Effector memory CD8-positive, alpha-beta T cell (primary cell): ENCODE data around the gene TRPV3.
A peak's percentile ranks its signal among the peaks of the same experiment; 100 is the strongest.
"Not testable (repeated sequence)": the region's sequence is repeated elsewhere in the genome, so short reads cannot be mapped to it uniquely, and the experiment has no call there.

Experiments used
- ATAC-seq: fragments of 150-1000 bp; cut with Tn5 transposase; replicated peaks from 2 replicates; pipeline ENCODE4 v1.10.0; 2021; ENCODE audit warnings: mild to moderate bottlenecking, moderate library complexity
- DNase-seq, 3 experiments: peaks; one replicate each; pipeline ENCODE4 v3.0.0; 2021
- H3K27ac Mint-ChIP-seq, 2 donors: one replicate each; pipeline ENCODE4 v1.8.0; 2022; ENCODE audit warnings: mild to moderate bottlenecking in 2 of 2, mixed read lengths in 2 of 2, moderate library complexity in 2 of 2
- H3K27me3 Mint-ChIP-seq, 2 donors: one replicate each; pipeline ENCODE4 v1.8.0; 2022; ENCODE audit warnings: mixed read lengths in 2 of 2
- H3K36me3 Mint-ChIP-seq: one replicate; pipeline ENCODE4 v1.8.0; 2022; ENCODE audit warnings: mild to moderate bottlenecking, moderate library complexity, mixed read lengths; ENCODE audit not compliant: insufficient read depth
- H3K4me1 Mint-ChIP-seq, 2 donors: one replicate each; pipeline ENCODE4 v1.8.0; 2022; ENCODE audit warnings: low read depth in 2 of 2, mixed read lengths in 2 of 2
- H3K4me3 Mint-ChIP-seq, 2 donors: one replicate each; pipeline ENCODE4 v1.8.0; 2022; ENCODE audit warnings: mild to moderate bottlenecking in 2 of 2, mixed read lengths in 2 of 2, moderate library complexity in 2 of 2
- H3K9me3 Mint-ChIP-seq, 2 donors: one replicate each; pipeline ENCODE4 v1.8.0; 2022; ENCODE audit warnings: mixed read lengths in 2 of 2

Gene TRPV3

DNA sequence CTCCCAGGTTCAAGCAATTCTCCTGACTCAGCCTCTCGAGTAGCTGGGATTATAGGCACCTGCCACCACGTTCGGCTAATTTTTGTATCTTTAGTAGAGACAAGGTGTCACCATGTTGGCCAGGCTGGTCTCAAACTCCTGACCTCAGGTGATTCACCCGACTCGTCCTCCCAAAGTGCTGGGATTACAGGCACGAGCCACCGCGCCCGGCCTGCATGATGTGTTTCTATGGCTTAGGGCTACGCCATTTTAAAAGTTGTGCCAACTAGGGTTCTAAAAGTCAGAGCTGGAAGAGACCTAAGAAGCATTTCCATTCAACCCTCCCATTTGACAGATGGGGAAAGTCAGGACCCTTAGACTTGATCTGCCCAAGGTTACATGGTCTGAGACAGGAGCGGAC lies 43.4 kb downstream of the TRPV3 start:
- not testable (repeated sequence) for H3K36me3 Mint-ChIP-seq, H3K4me3 Mint-ChIP-seq, H3K9me3 Mint-ChIP-seq, DNase-seq, ATAC-seq
- H3K27ac Mint-ChIP-seq = peak overlapping the region in 1 of 2 donors; percentile 84
- peaks cover 7 to 13% of the 10 kb centered on the region in 2 donors for H3K4me1 Mint-ChIP-seq
- peaks cover 10 to 33% of the 10 kb centered on the region in 2 donors for H3K27me3 Mint-ChIP-seq

DNA sequence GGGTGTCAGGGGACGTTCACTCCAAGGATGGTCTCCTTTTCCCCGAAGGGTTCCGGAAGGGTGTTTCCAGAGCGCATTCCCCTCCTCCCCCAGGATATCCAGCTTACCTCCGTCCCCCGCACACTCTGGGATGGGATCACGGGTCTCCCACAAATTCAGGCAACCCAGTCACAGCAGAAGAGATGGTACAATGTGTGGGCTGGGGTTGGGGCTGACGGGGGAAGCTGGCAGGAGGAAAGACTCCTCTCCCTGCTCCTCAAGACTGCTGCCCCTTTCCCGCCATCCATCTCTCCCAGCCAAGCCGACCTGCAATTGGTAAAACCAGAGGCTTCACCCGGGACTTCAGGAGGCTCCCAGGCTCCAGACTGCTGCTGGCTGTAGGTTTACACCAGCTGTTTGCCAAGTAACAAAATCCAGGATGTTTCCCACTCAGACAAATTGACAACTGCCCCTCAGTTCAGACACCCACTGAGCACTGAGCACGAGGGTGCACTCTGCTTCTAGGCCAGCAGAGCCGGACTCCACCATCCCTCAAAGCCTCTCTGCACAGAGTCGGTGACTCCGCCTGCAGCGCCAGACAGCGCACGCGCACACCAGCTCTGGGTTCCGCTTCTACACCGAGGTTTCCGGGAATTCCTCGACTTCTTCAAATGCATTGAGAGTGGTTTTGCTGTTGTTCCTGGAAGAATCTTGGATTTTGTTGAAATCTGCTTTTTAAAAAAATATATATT lies 44.1 kb downstream of the TRPV3 start:
- no peaks in the 10 kb centered on the region for H3K9me3 Mint-ChIP-seq
- DNase-seq (no peak), ATAC-seq (no peak)
- H3K27ac Mint-ChIP-seq = peak overlapping the region in 1 of 2 donors; percentile 56
- peaks cover 5% of the 10 kb centered on the region for H3K36me3 Mint-ChIP-seq
- H3K27me3 Mint-ChIP-seq = peaks cover 10 to 34% of the 10 kb centered on the region in 2 donors
- H3K4me1 Mint-ChIP-seq = peaks cover 7 to 13% of the 10 kb centered on the region in 2 donors
- H3K4me3 Mint-ChIP-seq = peak overlapping the region; percentile 27 to 45

DNA sequence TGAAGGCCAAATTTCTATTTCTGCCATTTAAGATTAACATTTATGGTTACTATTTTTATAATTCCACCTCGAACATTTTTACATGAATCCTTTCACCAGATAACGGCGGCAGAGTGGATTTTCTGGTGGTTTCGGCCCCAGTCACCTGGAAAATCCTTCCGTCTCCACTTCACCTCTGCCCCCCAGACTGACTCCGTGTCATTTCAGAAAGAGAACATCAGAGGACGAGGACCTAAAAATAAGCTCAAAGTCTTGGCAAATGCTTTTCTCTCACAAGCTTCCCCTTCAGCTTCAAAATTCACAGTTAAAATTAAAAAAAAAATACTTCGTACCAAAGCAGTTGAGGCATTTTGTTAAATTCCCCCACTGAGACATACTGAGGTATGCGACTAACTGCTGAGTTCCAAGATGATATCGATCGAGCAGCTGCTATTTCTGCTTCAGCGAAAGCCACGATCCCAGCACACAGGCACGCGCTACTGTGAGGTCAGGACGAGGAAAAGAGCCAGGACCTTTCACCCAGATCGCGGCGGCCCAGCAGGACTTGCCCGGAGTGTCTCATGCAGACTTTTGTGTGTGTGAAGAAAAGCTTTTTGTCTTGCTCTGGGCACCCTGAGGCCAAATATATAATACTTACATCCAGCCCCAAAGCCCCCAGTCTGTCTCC lies 45.0 kb downstream of the TRPV3 start:
- Mint-ChIP-seq H3K27ac (no peak overlapping the region), H3K4me3 (no peak overlapping the region), H3K9me3 (no peaks in the 10 kb centered on the region), H3K4me1 (peaks cover 7 to 13% of the 10 kb centered on the region in 2 donors), H3K36me3 (peaks cover 5% of the 10 kb centered on the region), H3K27me3 (peaks cover 12 to 30% of the 10 kb centered on the region in 2 donors)
- ATAC-seq = no peak
- no peak for DNase-seq

- Mint-ChIP-seq H3K27ac (no peak overlapping the region), H3K36me3 (peaks cover 5% of the 10 kb centered on the region), H3K4me1 (peaks cover 7 to 13% of the 10 kb centered on the region in 2 donors), H3K9me3 (no peaks in the 10 kb centered on the region), H3K27me3 (peaks cover 16 to 36% of the 10 kb centered on the region in 2 donors), H3K4me3 (no peak overlapping the region)
- DNase-seq = no peak
- no peak for ATAC-seq
Observed at GRCh38 chr17:3511852-3512504, 45.6 kb downstream of the TRPV3 start.

GRCh38 chr17:3510090-3510489 lies 47.5 kb downstream of the TRPV3 start:
- Mint-ChIP-seq H3K4me1 (peaks cover 3 to 4% of the 10 kb centered on the region in 2 donors), H3K9me3 (no peaks in the 10 kb centered on the region), H3K27ac (no peak overlapping the region), H3K4me3 (no peak overlapping the region), H3K27me3 (peaks cover 20 to 47% of the 10 kb centered on the region in 2 donors), H3K36me3 (peaks cover 2% of the 10 kb centered on the region)
- DNase-seq (no peak), ATAC-seq (no peak)

DNA sequence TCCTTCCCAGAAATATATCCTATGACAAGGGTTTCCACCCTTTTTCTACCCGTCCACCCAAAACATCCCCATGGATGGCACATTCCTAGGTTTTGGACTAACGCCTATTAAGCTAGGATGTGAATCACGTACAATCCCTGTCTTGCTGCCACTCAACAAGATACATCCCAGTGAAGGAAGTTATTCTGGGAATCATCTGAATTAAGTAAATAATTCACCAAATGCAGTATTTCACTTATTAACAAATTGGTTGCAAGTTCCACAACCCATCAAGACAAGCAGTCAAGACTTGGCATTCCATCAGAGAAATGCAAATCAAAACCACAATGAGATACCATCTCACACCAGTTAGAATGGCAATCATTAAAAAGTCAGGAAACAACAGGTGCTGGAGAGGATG lies 49.7 kb downstream of the TRPV3 start:
- ATAC-seq = no peak
- H3K9me3 Mint-ChIP-seq = no peaks in the 10 kb centered on the region
- DNase-seq = no peak
- H3K36me3 Mint-ChIP-seq = no peaks in the 10 kb centered on the region
- no peaks in the 10 kb centered on the region for H3K4me1 Mint-ChIP-seq
- no peak overlapping the region for H3K27ac Mint-ChIP-seq
- H3K4me3 Mint-ChIP-seq = no peak overlapping the region
- H3K27me3 Mint-ChIP-seq = peaks cover 24 to 53% of the 10 kb centered on the region in 2 donors

DNA sequence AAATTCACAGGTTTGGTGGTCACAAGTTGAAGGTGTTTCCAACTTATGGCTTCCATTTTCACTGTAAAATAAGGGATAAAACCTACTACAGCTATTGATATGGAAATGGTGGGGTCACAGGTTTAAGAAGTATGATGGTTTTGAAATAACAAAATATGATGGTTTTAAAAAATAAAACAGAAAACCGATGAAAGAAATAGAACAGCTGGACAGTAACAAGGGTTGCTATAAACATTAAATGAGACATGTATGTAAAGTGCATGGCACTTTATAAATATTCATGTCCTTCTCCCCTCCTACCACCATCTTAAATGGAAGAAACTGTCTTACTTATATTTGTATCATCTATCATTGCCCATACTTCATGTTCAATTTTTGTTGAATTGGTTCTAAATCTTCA lies 50.5 kb downstream of the TRPV3 start:
- Mint-ChIP-seq H3K4me3 (no peak overlapping the region), H3K9me3 (no peaks in the 10 kb centered on the region), H3K36me3 (no peaks in the 10 kb centered on the region), H3K4me1 (no peaks in the 10 kb centered on the region), H3K27ac (no peak overlapping the region), H3K27me3 (peaks cover 21 to 48% of the 10 kb centered on the region in 2 donors)
- DNase-seq (no peak), ATAC-seq (no peak)

DNA sequence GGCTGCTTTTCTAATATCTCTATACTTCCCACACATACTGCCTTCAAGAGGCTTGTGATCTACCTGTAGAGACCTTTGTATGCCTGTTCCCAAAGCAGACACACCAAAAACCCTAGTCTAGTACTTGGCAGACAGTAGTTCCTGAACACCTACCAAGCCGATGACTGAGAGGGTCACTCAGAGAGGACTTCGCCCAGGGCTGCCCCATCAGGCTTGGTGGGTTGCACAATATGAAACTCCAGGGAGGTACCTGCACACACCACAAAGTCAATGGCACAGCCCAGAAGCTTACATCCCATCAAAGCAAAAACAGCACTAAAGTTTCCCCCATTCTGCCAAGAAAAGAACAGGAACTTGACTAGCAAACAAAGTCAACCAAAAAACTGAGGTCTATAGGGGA lies 51.6 kb downstream of the TRPV3 start:
- DNase-seq (no peak), ATAC-seq (no peak)
- Mint-ChIP-seq H3K9me3 (no peaks in the 10 kb centered on the region), H3K4me3 (no peak overlapping the region), H3K4me1 (no peaks in the 10 kb centered on the region), H3K27me3 (peaks cover 14 to 48% of the 10 kb centered on the region in 2 donors), H3K27ac (no peak overlapping the region), H3K36me3 (no peaks in the 10 kb centered on the region)

DNA sequence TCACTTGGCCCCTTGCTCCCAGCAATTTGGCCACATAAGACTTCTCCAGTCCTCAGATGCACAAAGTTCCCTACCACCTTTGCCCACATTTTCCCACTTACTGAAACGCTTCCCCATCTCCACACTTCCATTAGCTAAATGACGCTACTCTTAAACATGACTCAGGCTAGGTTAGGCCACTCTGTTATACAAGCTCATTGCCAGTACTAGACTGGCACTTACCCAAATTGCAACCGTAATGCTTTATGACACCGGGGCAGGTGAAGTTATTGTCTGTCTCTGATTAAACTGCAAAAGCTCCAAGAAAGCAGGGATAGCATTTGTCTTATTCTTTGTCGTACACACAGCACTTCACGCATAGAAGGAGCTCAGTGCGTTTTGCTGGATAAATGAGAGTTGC lies 52.6 kb downstream of the TRPV3 start:
- no peaks in the 10 kb centered on the region for H3K4me1 Mint-ChIP-seq
- H3K27me3 Mint-ChIP-seq = peaks cover 14 to 54% of the 10 kb centered on the region in 2 donors
- DNase-seq (no peak), ATAC-seq (no peak)
- no peak overlapping the region for H3K4me3 Mint-ChIP-seq
- H3K9me3 Mint-ChIP-seq = no peaks in the 10 kb centered on the region
- no peak overlapping the region for H3K27ac Mint-ChIP-seq
- no peaks in the 10 kb centered on the region for H3K36me3 Mint-ChIP-seq

DNA sequence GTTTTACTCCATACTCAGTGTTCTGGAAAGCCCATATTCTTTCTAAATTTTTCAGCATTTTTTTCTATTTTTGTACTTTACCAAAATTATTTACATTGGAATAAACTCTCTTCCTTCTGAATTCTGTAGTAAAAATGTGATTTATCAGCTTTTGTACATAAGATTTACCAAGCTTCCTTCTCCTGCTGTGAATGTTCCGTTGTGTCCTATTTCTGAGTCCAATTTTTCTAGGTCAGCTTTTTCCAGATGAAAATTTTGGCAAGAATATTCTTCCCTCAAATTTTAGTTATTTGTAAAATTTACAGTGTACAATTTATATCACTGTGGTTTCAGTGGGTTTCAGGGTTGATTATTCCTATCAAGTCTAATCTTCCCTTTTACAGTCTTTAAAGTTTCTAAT lies 54.3 kb downstream of the TRPV3 start:
- no peaks in the 10 kb centered on the region for H3K9me3 Mint-ChIP-seq
- no peaks in the 10 kb centered on the region for H3K4me1 Mint-ChIP-seq
- H3K4me3 Mint-ChIP-seq = no peak overlapping the region
- peaks cover 14 to 46% of the 10 kb centered on the region in 2 donors for H3K27me3 Mint-ChIP-seq
- DNase-seq (no peak), ATAC-seq (no peak)
- H3K27ac Mint-ChIP-seq = no peak overlapping the region
- H3K36me3 Mint-ChIP-seq = no peaks in the 10 kb centered on the region

GRCh38 chr17:3502466-3502865 lies 55.1 kb downstream of the TRPV3 start:
- ATAC-seq = no peak
- DNase-seq = no peak
- Mint-ChIP-seq H3K9me3 (no peaks in the 10 kb centered on the region), H3K36me3 (no peaks in the 10 kb centered on the region), H3K4me3 (no peak overlapping the region), H3K27me3 (peaks cover 11 to 43% of the 10 kb centered on the region in 2 donors), H3K27ac (no peak overlapping the region), H3K4me1 (no peaks in the 10 kb centered on the region)

- Mint-ChIP-seq H3K4me1 (no peaks in the 10 kb centered on the region), H3K9me3 (no peaks in the 10 kb centered on the region), H3K27me3 (peaks cover 8 to 37% of the 10 kb centered on the region in 2 donors), H3K4me3 (no peak overlapping the region), H3K27ac (no peak overlapping the region), H3K36me3 (no peaks in the 10 kb centered on the region)
- no peak for DNase-seq
- ATAC-seq = no peak
Observed at GRCh38 chr17:3501344-3501743, 56.3 kb downstream of the TRPV3 start.

DNA sequence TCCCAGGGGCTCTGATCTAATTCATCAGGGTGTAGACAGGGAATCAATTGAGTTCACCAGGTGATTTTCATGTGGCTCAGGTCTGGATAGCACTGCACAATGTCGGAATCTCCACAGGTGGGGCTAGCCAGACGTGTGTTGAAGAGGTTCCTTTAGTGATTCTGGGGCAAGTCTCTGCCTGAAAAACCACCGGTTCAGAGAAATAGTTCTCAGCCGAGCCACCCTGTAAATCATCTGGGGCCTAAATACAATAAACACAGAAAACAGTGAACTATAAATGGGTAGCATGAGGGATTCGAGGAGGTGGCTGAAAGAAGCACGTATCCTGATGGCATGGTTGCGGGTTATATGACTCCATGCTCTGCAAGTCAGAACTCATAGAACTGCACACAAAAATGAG lies 60.5 kb downstream of the TRPV3 start:
- Mint-ChIP-seq H3K27ac (no peak overlapping the region), H3K36me3 (no peaks in the 10 kb centered on the region), H3K9me3 (no peaks in the 10 kb centered on the region), H3K4me1 (no peaks in the 10 kb centered on the region), H3K27me3 (peaks cover 21 to 57% of the 10 kb centered on the region in 2 donors), H3K4me3 (no peak overlapping the region)
- ATAC-seq (no peak), DNase-seq (no peak)
